ENCODE measurements around the gene MGAT1. TPM values are rescaled to one million over a fixed set of nuclear protein-coding genes. Genes with fewer than 3 reads are reported as not detected.
"Not testable (repeated sequence)": the region's sequence is repeated elsewhere in the genome, so short reads cannot be mapped to it uniquely, and the experiment has no call there.

The MGAT1 gene
- total and polyA plus RNA-seq, 2 of the 8 experiments (the other 6 are each of a cell fraction or from before 2014, with no cell fraction given): 66.8 to 77.0 TPM

DNA sequence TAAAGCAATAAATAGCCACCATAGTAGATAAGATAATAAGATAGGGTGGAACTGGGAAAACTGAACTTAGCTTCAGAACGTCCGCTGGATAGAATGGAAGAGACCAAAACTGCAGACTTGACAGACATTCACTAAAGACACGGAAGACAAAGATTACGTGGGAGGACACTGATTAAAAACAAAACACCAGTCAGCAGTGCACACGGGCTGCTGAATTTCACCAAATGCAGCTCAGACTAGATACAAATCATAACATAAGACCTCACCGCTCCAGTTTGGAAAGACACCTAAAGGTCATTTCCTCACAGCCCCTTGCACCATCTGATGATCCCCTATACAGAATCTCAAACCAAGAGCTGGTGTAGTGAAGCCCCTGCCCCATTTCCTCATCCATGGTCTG is 59.9 kb downstream of the MGAT1 start (continued):
- TF ChIP-seq ATF2 (IDR thresholded peaks at IDR 0.05; ENCODE audit: low read length): no peak
- no peak for TF ChIP-seq TBP (IDR thresholded peaks at IDR 0.05; ENCODE audit: low read depth, low read length)
- TF ChIP-seq E2F6 (IDR thresholded peaks at IDR 0.05): no peak
- no peak for TF ChIP-seq JUN (IDR thresholded peaks at IDR 0.05; ENCODE audit: low read depth, low read length)
- TF ChIP-seq TAF7 (optimal IDR thresholded peaks at IDR 0.05; ENCODE audit: borderline replicate concordance, low read depth, low read length): no peak
- TF ChIP-seq CTCF (IDR thresholded peaks at IDR 0.05; ENCODE audit: control extremely low read depth in 1 of 3, insufficient read depth in 1 of 3, low read depth in 1 of 3, low read length in 3 of 3): no peak
- TF ChIP-seq TEAD4 (IDR thresholded peaks at IDR 0.05; ENCODE audit: low read depth, low read length): no peak
- TF ChIP-seq SP4 (IDR thresholded peaks at IDR 0.05; ENCODE audit: low read length): no peak

DNA sequence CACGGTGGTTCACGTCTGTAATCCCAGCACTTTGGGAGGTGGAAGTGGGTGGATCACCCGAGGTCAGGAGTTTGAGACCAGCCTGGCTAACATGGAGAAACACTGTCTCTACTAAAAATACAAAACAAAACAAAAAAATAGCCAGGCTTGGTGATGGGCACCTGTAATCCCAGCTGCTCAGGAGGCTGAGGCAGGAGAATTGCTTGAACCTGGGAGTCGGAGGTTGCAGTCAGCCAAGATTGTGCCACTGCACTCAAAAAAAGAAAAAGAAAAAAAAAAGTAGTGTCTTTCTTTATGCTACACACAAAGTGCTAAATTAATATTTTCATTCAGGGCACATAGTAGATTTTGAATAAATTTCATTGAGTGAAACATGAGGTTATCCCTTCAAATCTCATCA is 61.7 kb downstream of the MGAT1 start:
- H3K79me1 ChIP-seq (ENCODE audit: low read depth, low read length); H2BK15ac ChIP-seq (ENCODE audit: low read length); H3K56ac ChIP-seq (replicated peaks; ENCODE audit: insufficient read length, low read depth, low read length); H3K4me2 ChIP-seq (ENCODE audit: insufficient read depth in 1 of 2, low read depth in 2 of 2, low read length in 2 of 2); H3K14ac ChIP-seq (ENCODE audit: insufficient read length); H2AK5ac ChIP-seq (ENCODE audit: low read depth, low read length); H4K91ac ChIP-seq (replicated peaks; ENCODE audit: insufficient read length, low read length); H4K20me1 ChIP-seq (replicated peaks in 1 of 2; ENCODE audit: control insufficient read depth in 1 of 2, insufficient read depth in 2 of 2, low read length in 2 of 2); H3K27ac ChIP-seq (ENCODE audit: low read depth, low read length); H3K27me3 ChIP-seq (replicated peaks in 1 of 4; ENCODE audit: control insufficient read depth in 3 of 4, extremely low read depth in 1 of 4, insufficient read depth in 3 of 4, low read length in 3 of 4); H3K36me3 ChIP-seq (ENCODE audit: control insufficient read depth in 2 of 4, insufficient read depth in 4 of 4, low read length in 3 of 4); H2AFZ ChIP-seq (ENCODE audit: low read length); H2BK20ac ChIP-seq (ENCODE audit: low read length); H3K9ac ChIP-seq (replicated peaks in 1 of 4; ENCODE audit: extremely low read depth in 1 of 4, low read depth in 3 of 4, low read length in 3 of 4); H3K4me1 ChIP-seq (replicated peaks in 1 of 4; ENCODE audit: control insufficient read depth in 3 of 4, insufficient read depth in 4 of 4, low read length in 3 of 4); H3K4ac ChIP-seq (replicated peaks; ENCODE audit: insufficient read length, low read depth, low read length); H3K9me3 ChIP-seq (ENCODE audit: insufficient read depth in 2 of 2, low read depth in 1 of 2, low read length in 1 of 2); H3K79me2 ChIP-seq (ENCODE audit: control insufficient read depth in 1 of 2, insufficient read depth in 2 of 2, low read length in 2 of 2); H2BK12ac ChIP-seq (ENCODE audit: low read depth, low read length); H3K18ac ChIP-seq (ENCODE audit: extremely low read depth, low read length); H2BK5ac ChIP-seq (ENCODE audit: low read depth, low read length); H2BK120ac ChIP-seq (replicated peaks; ENCODE audit: low read depth, low read length); H4K5ac ChIP-seq (ENCODE audit: insufficient read length, low read depth, low read length); H3K23ac ChIP-seq (ENCODE audit: insufficient read length); H4K8ac ChIP-seq (ENCODE audit: extremely low read depth, insufficient read depth, low read length); H3K23me2 ChIP-seq (ENCODE audit: low read depth, low read length); H3K4me3 ChIP-seq (ENCODE audit: extremely low read depth in 1 of 4, insufficient read depth in 2 of 4, low read depth in 3 of 4, low read length in 4 of 4); DNase-seq (ENCODE audit: low read depth in 1 of 2, low spot score in 2 of 2); FAIRE-seq: not testable (repeated sequence)
- ChIA-PET CTCF (ENCODE audit: partially characterized antibody) (interaction anchor here (1.0 to 3.4 kb wide), 2 partner anchors 9 to 22 kb away, joined by 3 to 17 read pairs; no protein-coding TSS in a partner anchor), POLR2A (ENCODE audit: partially characterized antibody) (interaction anchor here (1.4 kb wide), 1 partner anchor 70 kb away, joined by 3 read pairs; no protein-coding TSS in a partner anchor)
- WGBS, 2 experiments (ENCODE audit: extremely low coverage in 1 of 2, insufficient coverage in 1 of 2, insufficient read length in 1 of 2, insufficient replicate concordance in 2 of 2, low coverage in 1 of 2, low lambda C conversion rate in 2 of 2, missing lambda C conversion rate in 1 of 2): 90% methylated on average over 4 of the region's 4 CpGs; no CpG with 5 or more reads in 1 of the 2 experiments
